ENCODE measurements around the gene CALML3.

DNA sequence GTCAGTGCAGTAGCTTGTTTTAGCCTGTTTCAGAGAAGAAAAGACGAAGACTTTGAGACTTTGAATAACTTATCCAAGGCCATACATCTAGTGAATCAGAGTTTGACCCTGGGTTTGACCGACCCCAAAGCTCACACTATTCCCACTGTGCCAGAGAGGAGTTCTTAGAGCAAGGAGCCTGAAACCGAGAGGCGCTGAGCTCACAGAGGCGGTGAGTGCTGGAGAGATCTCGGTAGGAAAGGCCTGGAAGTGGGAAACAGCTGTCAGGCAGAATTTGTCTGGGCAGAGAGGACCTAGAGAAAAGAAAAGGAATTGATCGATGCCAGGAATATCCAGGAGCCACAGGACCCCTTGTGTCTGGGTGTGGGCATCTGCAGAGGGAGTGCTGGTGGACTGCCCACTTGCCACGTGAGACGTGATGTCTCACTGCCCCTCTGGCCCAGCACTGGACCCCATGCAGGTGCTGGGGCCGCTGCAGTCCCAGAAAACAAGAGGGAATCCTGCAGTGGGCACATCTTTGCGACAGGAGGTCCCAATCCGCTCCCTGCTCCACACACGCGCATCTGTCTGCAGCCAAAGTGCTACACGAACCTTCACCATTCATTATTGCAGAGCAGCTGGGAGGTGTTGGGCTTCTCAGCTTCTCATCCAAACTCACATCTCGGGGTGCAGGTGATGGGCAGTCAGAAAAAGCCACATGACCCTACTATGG lies 6.2 kb downstream of the CALML3 start:
- no peak for TF ChIP-seq EZH2 (IDR thresholded peaks at IDR 0.05; ENCODE audit: insufficient read depth, low read length)
- no peak for TF ChIP-seq CTCF (IDR thresholded peaks at IDR 0.05; ENCODE audit: insufficient read depth, low read depth, low read length)
